Effector memory CD4-positive, alpha-beta T cell (primary cell): Measurements from ENCODE around the gene APLF.

Experiments
- DNase-seq, 3 donors: peaks; one replicate each; pipeline ENCODE4 v3.0.0-alpha.2; 2020
- H3K27ac ChIP-seq: 2 replicates; pipeline ENCODE4 v1.7.0; 2013; ENCODE audit warnings: mild to moderate bottlenecking, low read length, moderate library complexity; ENCODE audit not compliant: insufficient read depth, poor library complexity, severe bottlenecking
- H3K27me3 ChIP-seq: replicated peaks from 2 replicates; pipeline ENCODE4 v1.7.0; 2013; ENCODE audit warnings: mild to moderate bottlenecking, low read length; ENCODE audit not compliant: insufficient read depth, control insufficient read depth, poor library complexity, severe bottlenecking
- H3K36me3 ChIP-seq: 2 replicates; pipeline ENCODE4 v1.7.0; 2013; ENCODE audit warnings: mild to moderate bottlenecking, low read length, moderate library complexity; ENCODE audit not compliant: control insufficient read depth, insufficient read depth
- H3K4me1 ChIP-seq: 2 replicates; pipeline ENCODE4 v1.7.0; 2013; ENCODE audit warnings: low read length, mild to moderate bottlenecking; ENCODE audit not compliant: control insufficient read depth, insufficient read depth, poor library complexity, severe bottlenecking
- H3K4me3 ChIP-seq: 2 replicates; pipeline ENCODE4 v1.7.0; 2013; ENCODE audit warnings: low read length, low read depth, mild to moderate bottlenecking; ENCODE audit not compliant: insufficient read depth, poor library complexity, severe bottlenecking
- H3K9me3 ChIP-seq: 2 replicates; pipeline ENCODE4 v1.7.0; 2013; ENCODE audit warnings: mild to moderate bottlenecking, low read length, moderate library complexity; ENCODE audit not compliant: control insufficient read depth

APLF gene

DNA sequence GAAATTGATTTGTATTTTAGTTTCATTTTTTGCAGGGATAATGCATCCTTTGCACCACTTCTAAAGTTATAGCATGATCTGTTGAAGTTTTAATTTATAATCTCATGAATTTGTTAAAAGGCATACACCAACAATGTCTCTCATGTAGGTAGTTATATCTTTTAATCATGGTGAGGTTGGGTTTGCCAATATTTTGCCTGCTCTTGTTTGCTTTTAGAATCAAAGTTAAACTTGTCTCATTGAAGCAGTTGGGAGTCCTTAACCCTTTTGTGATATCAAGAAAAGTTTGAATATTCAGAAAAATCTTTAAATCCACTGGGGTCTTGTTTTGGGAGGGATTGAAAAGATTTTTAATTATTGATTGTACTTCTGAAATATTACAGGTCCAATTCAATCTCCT is 31.7 kb downstream of the APLF start:
- DNase-seq, result no peak
- no peak overlapping the region for H3K27ac ChIP-seq

DNA sequence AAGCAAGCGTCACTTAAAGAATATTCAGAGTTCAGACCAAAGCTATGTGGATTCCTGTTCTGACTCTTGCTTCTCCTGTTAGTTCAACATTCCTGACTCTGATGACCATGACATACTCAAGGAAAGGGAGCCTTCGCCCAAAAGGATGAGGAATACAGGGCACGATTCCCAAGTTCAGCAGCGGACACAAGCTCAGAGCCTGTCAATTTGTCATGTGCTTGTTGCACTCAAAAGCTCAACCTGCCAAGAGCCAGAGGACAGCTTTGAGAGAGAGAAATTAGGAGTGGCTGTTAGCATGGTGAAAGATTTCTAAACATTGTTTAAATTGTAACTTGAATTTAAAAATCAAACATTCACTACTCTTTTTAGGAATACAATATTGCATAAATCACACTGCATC is 33.3 kb downstream of the APLF start:
- no peaks in the 10 kb centered on the region for H3K36me3 ChIP-seq
- no peak overlapping the region for H3K27ac ChIP-seq
- H3K27me3 ChIP-seq, result no peaks in the 10 kb centered on the region

More for the DNA sequence above, 31.7 kb downstream of the APLF start:
- Histone ChIP-seq H3K36me3 (no peaks in the 10 kb centered on the region), H3K4me1 (no peaks in the 10 kb centered on the region), H3K27me3 (no peaks in the 10 kb centered on the region), H3K4me3 (no peak overlapping the region), H3K9me3 (no peaks in the 10 kb centered on the region)

DNA sequence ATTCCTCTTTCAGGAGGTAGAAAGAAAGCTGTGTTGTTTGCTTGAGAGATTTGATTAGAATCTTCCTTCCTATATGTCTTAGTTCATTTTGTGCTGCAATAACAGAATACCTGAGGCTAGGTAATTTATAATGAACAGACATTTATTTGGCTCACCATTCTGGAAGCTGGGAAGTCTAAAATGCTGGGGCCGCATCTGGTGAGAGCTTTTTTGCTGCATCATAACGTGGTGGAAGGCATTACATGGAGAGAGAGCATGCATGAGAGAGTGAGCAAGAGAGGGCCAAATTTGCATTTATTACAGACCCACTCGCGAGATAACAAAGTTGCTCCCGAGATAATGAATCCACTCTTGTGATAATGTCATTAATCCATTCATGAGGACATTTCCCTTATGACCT is 34.4 kb downstream of the APLF start:
- no peaks in the 10 kb centered on the region for H3K9me3 ChIP-seq
- no peaks in the 10 kb centered on the region for H3K36me3 ChIP-seq
- no peak overlapping the region for H3K27ac ChIP-seq
- no peak for DNase-seq
- no peak overlapping the region for H3K4me3 ChIP-seq
- H3K4me1 ChIP-seq, result peaks cover 15% of the 10 kb centered on the region
- H3K27me3 ChIP-seq, result no peaks in the 10 kb centered on the region

More for the DNA sequence above, 33.3 kb downstream of the APLF start:
- Histone ChIP-seq H3K4me1 (peaks cover 4% of the 10 kb centered on the region), H3K4me3 (no peak overlapping the region), H3K9me3 (no peaks in the 10 kb centered on the region)
- DNase-seq, result no peak

DNA sequence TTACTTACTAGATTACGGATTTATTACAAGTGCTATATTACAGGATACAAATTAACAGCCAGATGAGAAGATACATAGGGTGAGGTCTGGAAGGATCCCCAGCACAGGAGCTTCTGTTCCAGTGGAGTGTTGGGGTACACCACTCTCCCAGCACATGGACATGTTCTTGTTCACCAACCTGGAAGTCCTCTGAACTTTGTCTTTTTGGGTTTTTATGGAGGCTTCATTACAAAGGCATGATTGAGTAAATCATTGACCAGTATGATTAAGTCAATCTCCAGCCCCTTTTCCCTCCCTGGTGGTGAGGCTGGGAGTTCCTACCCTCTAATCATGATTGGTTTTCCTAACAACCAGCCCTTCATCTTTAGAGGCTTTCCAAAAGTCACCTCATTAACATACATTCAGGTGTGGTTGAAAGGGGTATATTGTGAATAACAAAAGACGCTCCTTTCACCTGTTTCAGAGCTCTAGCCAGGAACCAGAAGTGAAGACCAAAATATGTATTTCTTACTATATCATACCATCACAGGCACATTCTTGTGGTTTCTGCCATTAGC is 38.3 kb downstream of the APLF start:
- Histone ChIP-seq H3K9me3 (no peaks in the 10 kb centered on the region), H3K27ac (no peak overlapping the region), H3K4me1 (peaks cover 20% of the 10 kb centered on the region), H3K36me3 (no peaks in the 10 kb centered on the region), H3K27me3 (no peaks in the 10 kb centered on the region), H3K4me3 (no peak overlapping the region)
- no peak for DNase-seq

DNA sequence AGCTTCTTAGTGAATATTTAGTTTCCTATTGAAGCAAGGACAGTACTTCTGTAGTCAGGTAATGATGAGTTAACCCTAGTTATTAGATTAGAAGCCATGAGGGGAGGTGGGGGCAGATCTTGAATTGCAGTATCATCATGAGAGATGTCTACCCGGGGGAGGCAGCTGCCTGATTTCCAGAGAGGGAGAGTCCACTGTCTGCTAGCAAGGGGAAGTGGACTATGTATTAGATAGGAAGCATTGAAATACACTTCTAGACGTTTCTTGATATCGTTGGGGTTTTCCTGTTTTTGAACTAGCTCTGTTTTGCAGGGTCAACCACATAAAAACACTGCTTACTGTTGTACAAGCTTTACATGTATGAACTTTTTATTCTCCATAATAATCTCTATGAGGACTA is 38.8 kb downstream of the APLF start:
- DNase-seq, result no peak
- H3K4me1 ChIP-seq, result peaks cover 20% of the 10 kb centered on the region
- no peak overlapping the region for H3K27ac ChIP-seq
- no peaks in the 10 kb centered on the region for H3K27me3 ChIP-seq
- H3K36me3 ChIP-seq, result no peaks in the 10 kb centered on the region
- no peak overlapping the region for H3K4me3 ChIP-seq
- no peaks in the 10 kb centered on the region for H3K9me3 ChIP-seq

DNA sequence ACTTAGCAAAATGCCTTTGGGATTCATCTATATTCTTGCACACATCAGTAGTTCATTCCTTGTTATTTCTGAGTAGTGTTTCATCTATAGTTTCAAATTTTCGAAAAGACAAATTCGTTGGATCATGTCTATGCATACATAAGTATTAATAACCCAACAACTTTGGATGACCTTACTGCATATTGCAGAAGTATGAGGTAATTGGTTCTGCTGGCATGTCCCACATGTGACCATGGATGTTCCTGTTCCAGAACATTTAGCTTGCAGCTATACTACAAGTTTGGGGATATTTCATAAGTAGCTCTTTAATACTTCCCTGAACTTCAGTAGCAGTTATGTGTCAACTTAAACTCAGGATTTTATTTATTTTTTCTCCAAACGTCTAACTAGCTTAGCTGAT is 44.9 kb downstream of the APLF start:
- Histone ChIP-seq H3K9me3 (no peaks in the 10 kb centered on the region), H3K27ac (no peak overlapping the region), H3K27me3 (no peaks in the 10 kb centered on the region), H3K4me3 (no peak overlapping the region), H3K4me1 (no peaks in the 10 kb centered on the region), H3K36me3 (no peaks in the 10 kb centered on the region)
- DNase-seq, result no peak

DNA sequence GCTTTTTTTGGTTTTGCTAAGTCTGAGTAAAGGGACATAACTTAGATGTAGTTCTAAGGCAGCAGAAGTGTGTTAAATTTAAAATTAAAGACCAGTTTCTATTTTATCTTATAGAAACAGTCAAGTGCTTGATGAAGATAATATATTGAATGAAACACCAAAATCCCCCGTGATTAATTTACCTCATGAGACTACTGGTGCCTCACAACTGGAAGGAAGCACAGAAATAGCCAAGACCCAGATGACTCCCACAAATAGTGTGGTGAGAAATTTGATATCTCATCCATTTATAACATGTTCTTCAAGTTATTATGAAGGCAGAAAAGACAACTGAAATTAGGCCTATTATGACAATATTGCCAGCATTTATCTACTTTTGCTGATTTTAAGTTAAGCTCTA is 45.6 kb downstream of the APLF start:
- no peak for DNase-seq
- H3K27ac ChIP-seq, result no peak overlapping the region

DNA sequence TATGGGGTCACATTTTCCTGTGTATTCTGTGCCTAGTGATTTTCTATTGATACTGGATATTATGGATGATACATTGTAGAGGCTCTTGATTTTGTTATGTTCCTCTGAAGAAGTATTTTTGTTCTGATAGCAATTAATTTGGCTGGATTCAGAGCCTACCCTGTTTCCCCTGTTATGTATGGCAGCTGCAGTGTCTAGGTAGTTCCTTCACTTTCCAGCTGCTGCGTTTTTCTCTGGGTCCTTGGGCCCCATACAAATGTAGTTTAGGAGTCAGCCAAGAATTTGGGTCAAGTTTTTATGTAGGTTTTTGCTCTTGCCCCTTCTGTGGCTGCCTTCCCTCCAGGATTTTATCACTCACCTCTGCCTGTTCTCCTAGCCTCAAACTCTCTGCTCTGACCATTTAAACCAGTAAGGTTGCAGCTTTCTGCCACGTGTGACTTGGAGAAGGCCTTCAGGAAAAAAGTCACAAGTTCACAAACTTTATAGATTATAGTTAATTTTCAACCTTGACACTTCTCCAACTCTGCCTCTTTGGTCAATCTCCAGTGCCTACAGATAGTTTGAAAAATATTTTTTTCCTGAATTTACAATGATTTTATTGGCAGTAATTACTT is 47.0 kb downstream of the APLF start:
- Histone ChIP-seq H3K4me1 (no peaks in the 10 kb centered on the region), H3K36me3 (no peaks in the 10 kb centered on the region), H3K27me3 (no peaks in the 10 kb centered on the region), H3K27ac (no peak overlapping the region), H3K4me3 (no peak overlapping the region), H3K9me3 (no peaks in the 10 kb centered on the region)
- DNase-seq, result no peak

More for the DNA sequence above, 45.6 kb downstream of the APLF start:
- Histone ChIP-seq H3K36me3 (no peaks in the 10 kb centered on the region), H3K27me3 (no peaks in the 10 kb centered on the region), H3K4me1 (no peaks in the 10 kb centered on the region), H3K4me3 (no peak overlapping the region), H3K9me3 (no peaks in the 10 kb centered on the region)

DNA sequence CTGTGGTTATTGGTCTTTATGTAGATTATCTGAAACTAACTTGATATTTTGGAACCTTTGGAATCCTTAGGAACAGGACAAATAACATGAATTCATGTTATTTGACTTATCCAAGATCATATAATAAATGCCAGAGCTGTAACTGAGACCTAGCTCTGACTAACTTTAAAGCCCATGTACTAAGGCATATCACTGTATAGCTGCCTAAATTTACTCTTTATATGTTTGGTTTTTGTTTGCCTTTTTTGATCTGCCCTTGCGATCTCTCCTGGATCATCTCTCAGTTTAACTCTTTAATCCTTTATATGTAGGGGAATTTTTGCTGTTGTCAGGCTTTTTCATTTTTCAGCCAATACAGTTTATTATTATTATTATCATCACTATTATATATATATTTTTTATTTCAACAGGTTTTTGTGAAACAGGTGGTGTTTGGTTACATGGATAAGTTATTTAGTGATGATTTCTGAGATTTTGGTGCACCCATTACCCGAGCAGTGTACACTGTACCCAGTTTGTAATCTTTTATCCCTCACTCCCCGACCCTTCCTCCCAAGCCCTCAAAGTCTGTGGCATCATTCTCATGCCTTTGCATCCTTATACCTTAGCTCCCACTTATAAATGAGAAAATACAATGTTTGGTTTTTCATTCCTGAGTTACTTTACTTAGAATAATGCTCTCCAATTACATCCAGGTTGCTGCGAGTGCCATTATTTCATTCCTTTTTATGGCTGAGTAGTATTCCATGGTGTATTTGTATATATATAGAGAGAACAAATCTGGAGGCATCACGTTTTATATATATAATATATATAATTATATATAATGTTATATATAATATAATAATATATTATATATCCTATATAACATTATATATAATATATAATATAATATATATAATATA is 48.9 kb downstream of the APLF start:
- Histone ChIP-seq H3K27ac (no peak overlapping the region), H3K4me1 (no peaks in the 10 kb centered on the region), H3K9me3 (no peaks in the 10 kb centered on the region), H3K4me3 (no peak overlapping the region), H3K27me3 (no peaks in the 10 kb centered on the region), H3K36me3 (no peaks in the 10 kb centered on the region)
- no peak for DNase-seq

DNA sequence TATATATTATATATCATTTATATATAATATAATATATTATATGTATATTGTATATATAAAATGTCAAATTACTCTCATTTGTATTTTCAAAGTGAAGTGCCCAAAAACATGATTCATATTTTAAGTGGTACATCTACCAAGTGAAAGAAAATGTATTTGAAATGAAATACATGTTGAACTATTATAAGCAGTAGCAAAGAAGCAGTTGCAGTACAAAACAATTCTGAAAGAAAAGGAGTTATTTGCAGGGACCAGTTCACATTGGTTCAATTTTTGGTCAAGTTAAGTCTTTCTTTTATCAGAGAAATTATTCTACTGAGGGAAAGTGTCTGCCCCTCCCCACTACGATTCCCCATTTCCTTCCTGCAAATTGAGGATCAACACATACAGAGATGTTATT is 51.9 kb downstream of the APLF start:
- no peak for DNase-seq

More for the DNA sequence above, 51.9 kb downstream of the APLF start:
- Histone ChIP-seq H3K4me1 (no peaks in the 10 kb centered on the region), H3K27me3 (no peaks in the 10 kb centered on the region), H3K9me3 (no peaks in the 10 kb centered on the region), H3K27ac (no peak overlapping the region), H3K4me3 (no peak overlapping the region), H3K36me3 (no peaks in the 10 kb centered on the region)
